ENCODE measurements around the gene SPOP.
A peak's percentile ranks its signal among the peaks of the same experiment; 100 is the strongest.
"Not testable (repeated sequence)": the region's sequence is repeated elsewhere in the genome, so short reads cannot be mapped to it uniquely, and the experiment has no call there.

The SPOP gene

GRCh38 chr17:49677933-49678847 is at the start of gene SPOP:
TSS of gene SPOP (minus strand) at chr17:49678097. CDS start at chr17:49622810, 55,287 bp downstream.
- peak within 1 kb of the TSS; percentile 92 for H3K27ac ChIP-seq
- TF ChIP-seq CTCF (IDR thresholded peaks at IDR 0.05) (no peak), ZFX (IDR thresholded peaks at IDR 0.05; ENCODE audit: borderline replicate concordance) (no peak)

GRCh38 chr17:49727380-49727779 is 49.5 kb upstream of the SPOP start:
- H3K27ac ChIP-seq = no peak overlapping the region
- TF ChIP-seq ZFX (IDR thresholded peaks at IDR 0.05; ENCODE audit: borderline replicate concordance) (no peak), CTCF (IDR thresholded peaks at IDR 0.05) (no peak)

GRCh38 chr17:49725452-49726130 is 47.7 kb upstream of the SPOP start:
- no peak overlapping the region for H3K27ac ChIP-seq
- TF ChIP-seq CTCF (IDR thresholded peaks at IDR 0.05) (no peak), ZFX (IDR thresholded peaks at IDR 0.05; ENCODE audit: borderline replicate concordance) (no peak)

- not testable (repeated sequence) for H3K27ac ChIP-seq
Measured at GRCh38 chr17:49724552-49724951, 46.7 kb upstream of the SPOP start.

- H3K27ac ChIP-seq = no peak overlapping the region
- TF ChIP-seq CTCF (IDR thresholded peaks at IDR 0.05) = no peak
- TF ChIP-seq ZFX (IDR thresholded peaks at IDR 0.05; ENCODE audit: borderline replicate concordance) = no peak
Measured at GRCh38 chr17:49723423-49723822, 45.5 kb upstream of the SPOP start.

GRCh38 chr17:49722066-49722465 is 44.2 kb upstream of the SPOP start:
- H3K27ac ChIP-seq = no peak overlapping the region
- no peak for TF ChIP-seq ZFX (IDR thresholded peaks at IDR 0.05; ENCODE audit: borderline replicate concordance)

- TF ChIP-seq ZFX (IDR thresholded peaks at IDR 0.05; ENCODE audit: borderline replicate concordance) = no peak
- no peak for TF ChIP-seq CTCF (IDR thresholded peaks at IDR 0.05)
- no peak overlapping the region for H3K27ac ChIP-seq
Measured at GRCh38 chr17:49717371-49717861, 39.5 kb upstream of the SPOP start.
